ENCODE measurements around the gene RSRC1. TPM values are rescaled to one million over a fixed set of nuclear protein-coding genes. Genes with fewer than 3 reads are reported as not detected.

Gene RSRC1
- total and polyA plus RNA-seq, 10 donors, result 7.2 to 56.5 (median 33.1) TPM

DNA sequence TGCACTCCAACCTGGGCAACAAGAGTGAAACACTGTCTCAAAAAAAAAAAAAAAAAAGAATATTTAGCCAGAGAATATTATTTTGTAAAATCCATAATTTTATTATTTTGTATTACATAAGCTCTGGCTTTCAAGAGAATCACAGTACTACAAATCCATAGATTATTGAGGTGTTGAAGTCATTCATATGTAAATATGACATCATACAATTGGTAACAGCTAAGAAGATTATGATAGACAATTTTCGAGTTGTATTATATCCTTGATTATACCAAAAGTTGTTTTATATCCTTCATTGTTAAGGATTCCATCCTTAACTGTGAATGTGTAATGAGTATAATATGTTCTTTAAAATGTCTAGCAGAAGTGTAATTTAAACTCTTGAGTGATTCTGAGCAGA, 464.8 kb downstream of the RSRC1 start:
- H3K9me3 ChIP-seq, result no peaks in the 10 kb centered on the region
- no peaks in the 10 kb centered on the region for H3K36me3 ChIP-seq
- H3K4me1 ChIP-seq, result peaks cover 0 to 14% (median 5%) of the 10 kb centered on the region in 6 donors
- 79 to 92% (median 84%) methylated on average over 1 of the region's 1 CpG for WGBS, 5 donors
- no peak overlapping the region for H3K27ac ChIP-seq
- TF ChIP-seq, protein P1, sequence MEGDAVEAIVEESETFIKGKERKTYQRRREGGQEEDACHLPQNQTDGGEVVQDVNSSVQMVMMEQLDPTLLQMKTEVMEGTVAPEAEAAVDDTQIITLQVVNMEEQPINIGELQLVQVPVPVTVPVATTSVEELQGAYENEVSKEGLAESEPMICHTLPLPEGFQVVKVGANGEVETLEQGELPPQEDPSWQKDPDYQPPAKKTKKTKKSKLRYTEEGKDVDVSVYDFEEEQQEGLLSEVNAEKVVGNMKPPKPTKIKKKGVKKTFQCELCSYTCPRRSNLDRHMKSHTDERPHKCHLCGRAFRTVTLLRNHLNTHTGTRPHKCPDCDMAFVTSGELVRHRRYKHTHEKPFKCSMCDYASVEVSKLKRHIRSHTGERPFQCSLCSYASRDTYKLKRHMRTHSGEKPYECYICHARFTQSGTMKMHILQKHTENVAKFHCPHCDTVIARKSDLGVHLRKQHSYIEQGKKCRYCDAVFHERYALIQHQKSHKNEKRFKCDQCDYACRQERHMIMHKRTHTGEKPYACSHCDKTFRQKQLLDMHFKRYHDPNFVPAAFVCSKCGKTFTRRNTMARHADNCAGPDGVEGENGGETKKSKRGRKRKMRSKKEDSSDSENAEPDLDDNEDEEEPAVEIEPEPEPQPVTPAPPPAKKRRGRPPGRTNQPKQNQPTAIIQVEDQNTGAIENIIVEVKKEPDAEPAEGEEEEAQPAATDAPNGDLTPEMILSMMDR (IDR thresholded peaks at IDR 0.05 in 8 of 11, conservative IDR thresholded peaks at IDR 0.05 in 3 of 11), result no peak
- TF ChIP-seq POLR2A (IDR thresholded peaks at IDR 0.05), result no peak
- no peak for TF ChIP-seq POLR2AphosphoS5 (IDR thresholded peaks at IDR 0.05)
- no peak overlapping the region for H3K4me3 ChIP-seq
- H3K27me3 ChIP-seq (replicated peaks in 1 of 7), result peaks cover 0 to 26% (median 0%) of the 10 kb centered on the region in 7 donors
- no peak for DNase-seq
- intact Hi-C loops (cut with DNase I; ENCODE audit: low total_unique reads), result no loop called here

DNA sequence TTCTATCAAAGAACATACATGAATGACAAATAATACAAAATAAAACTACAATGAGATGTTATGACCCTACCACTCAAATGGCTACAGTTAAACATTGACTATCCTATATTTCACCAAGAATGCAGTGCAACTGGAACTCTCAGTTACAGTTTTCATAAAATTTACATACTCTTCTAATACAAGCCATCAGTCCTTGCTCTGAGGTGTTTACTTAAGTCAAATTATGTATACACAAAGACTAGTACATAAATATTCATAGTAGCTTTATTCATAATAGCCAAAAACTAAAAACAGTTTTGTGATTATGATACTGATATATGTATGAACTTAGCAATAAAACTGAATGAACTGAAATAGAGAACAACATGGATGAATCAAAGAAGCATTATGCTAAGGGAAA, 480.3 kb downstream of the RSRC1 start:
- Histone ChIP-seq H3K27me3 (replicated peaks in 1 of 7) (no peaks in the 10 kb centered on the region), H3K4me1 (no peaks in the 10 kb centered on the region), H3K36me3 (no peaks in the 10 kb centered on the region), H3K4me3 (no peak overlapping the region), H3K27ac (no peak overlapping the region), H3K9me3 (no peaks in the 10 kb centered on the region)
- intact Hi-C loops (cut with DNase I; ENCODE audit: low total_unique reads), result no loop called here
- TF ChIP-seq POLR2AphosphoS5 (IDR thresholded peaks at IDR 0.05) (no peak), POLR2A (IDR thresholded peaks at IDR 0.05) (no peak)
- TF ChIP-seq, protein P1 (IDR thresholded peaks at IDR 0.05 in 8 of 11, conservative IDR thresholded peaks at IDR 0.05 in 3 of 11), result no peak
- no peak for DNase-seq

Other genes starting within 250 kb of the RSRC1 start
- under 1 TPM in 3 of 7 donors, not detected in 4; 0.21 to 0.34 (median 0.23) TPM for gene SHOX2, start 3.7 kb upstream of the RSRC1 start, total RNA-seq
- under 1 TPM in 2 of 3 donors, not detected in 1; 0.05 to 0.10 TPM for gene SHOX2, start 3.7 kb upstream of the RSRC1 start, polyA plus RNA-seq

Measured in spleen (tissue), 11 donors.